ENCODE results near the gene APOO.

DNA sequence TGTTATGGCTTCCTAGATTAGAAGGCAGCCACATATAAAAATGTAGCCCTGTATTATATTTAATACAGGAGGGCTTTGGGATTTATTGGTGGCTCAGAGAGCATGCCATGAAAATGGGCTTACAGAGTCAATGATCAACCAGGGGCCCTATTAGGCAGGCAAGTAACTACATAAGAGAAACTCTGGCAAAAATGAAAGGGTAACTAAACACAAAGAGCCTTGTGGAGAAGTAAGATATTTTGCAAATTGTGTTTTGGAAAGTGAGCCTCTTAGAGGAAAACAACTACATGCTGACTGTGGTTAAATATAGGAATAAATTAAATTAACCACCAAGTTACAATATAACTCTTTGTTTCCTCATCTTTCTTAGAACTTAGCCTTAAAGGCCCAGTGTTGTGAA is 119.2 kb downstream of the APOO start:
- TF ChIP-seq EZH2 (IDR thresholded peaks at IDR 0.05; ENCODE audit: insufficient read depth, low read length), result no peak
- TF ChIP-seq, protein P1, sequence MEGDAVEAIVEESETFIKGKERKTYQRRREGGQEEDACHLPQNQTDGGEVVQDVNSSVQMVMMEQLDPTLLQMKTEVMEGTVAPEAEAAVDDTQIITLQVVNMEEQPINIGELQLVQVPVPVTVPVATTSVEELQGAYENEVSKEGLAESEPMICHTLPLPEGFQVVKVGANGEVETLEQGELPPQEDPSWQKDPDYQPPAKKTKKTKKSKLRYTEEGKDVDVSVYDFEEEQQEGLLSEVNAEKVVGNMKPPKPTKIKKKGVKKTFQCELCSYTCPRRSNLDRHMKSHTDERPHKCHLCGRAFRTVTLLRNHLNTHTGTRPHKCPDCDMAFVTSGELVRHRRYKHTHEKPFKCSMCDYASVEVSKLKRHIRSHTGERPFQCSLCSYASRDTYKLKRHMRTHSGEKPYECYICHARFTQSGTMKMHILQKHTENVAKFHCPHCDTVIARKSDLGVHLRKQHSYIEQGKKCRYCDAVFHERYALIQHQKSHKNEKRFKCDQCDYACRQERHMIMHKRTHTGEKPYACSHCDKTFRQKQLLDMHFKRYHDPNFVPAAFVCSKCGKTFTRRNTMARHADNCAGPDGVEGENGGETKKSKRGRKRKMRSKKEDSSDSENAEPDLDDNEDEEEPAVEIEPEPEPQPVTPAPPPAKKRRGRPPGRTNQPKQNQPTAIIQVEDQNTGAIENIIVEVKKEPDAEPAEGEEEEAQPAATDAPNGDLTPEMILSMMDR (IDR thresholded peaks at IDR 0.05; ENCODE audit: insufficient read depth, low read depth, low read length), result no peak
